Pancreas (tissue), 10 donors: ENCODE data around the gene BMP10. TPM values are rescaled to one million over a fixed set of nuclear protein-coding genes. Genes with fewer than 3 reads are reported as not detected.

ENCODE experiments used
- ATAC-seq, 4 donors: fragments of 200-7000 bp; cut with Tn5 transposase; one replicate each; pipeline versions ENCODE4 v1.8.0 to v1.9.1; 2020; ENCODE audit warnings: mild to moderate bottlenecking in 4 of 4, moderate library complexity in 4 of 4
- DNase-seq, 6 donors: peaks; one replicate each; pipeline ENCODE4 v3.0.0-alpha.2; 2020
- FAIRE-seq: peaks from 2 replicates; lab custom pipeline; 2012; peaks lifted over from hg19 to GRCh38; lab: Jason Lieb, UNC
- H3K27ac ChIP-seq, 4 donors: fragments of 200-600 bp; sonication (generic); 1 replicate in 3 of 4; 2 replicates in 1 of 4; pipeline versions ENCODE4 v1.5.0 to v1.8.0; 2020
- H3K27me3 ChIP-seq, 4 donors: fragments of 200-600 bp; one replicate each; pipeline ENCODE4 v1.8.0; 2021
- H3K36me3 ChIP-seq, 3 donors: fragments of 200-600 bp; sonication (generic) in 1 of 3; one replicate each; pipeline versions ENCODE4 v1.5.0 to v1.8.0; 2020 to 2021
- H3K4me1 ChIP-seq, 3 donors: fragments of 200-600 bp; one replicate each; pipeline ENCODE4 v1.8.0; 2021
- H3K4me3 ChIP-seq, 4 donors: fragments of 200-600 bp; sonication (generic) in 2 of 4; one replicate each; pipeline versions ENCODE4 v1.5.0 to v1.8.0; 2020 to 2021
- H3K9me3 ChIP-seq, 4 donors: fragments of 200-600 bp; one replicate each; pipeline ENCODE4 v1.8.0; 2021
- CTCF ChIP-seq, 4 donors: fragments of 200-600 bp; sonication (generic) in 3 of 4; IDR thresholded peaks; one replicate each; pipeline versions ENCODE4 v1.5.0 to v1.8.0; 2021; ENCODE audit warnings: antibody characterized with exemption in 4 of 4
- WGBS, 2 donors: extraction: QIAGEN DNeasy Blood & Tissue Kit; methylation state at CpG; one replicate each; pipeline ENCODE4 v1.1.7; 2013; 5-methylcytosine and 5-hydroxymethylcytosine counted together
- intact Hi-C, 3 donors: fragments of 100-400 bp; cut with DNase I; formaldehyde crosslinking; loops; one replicate each; pipeline versions ENCODE4 v1.11.1 to v1.14.2; 2022
- polyA plus RNA-seq, 2 donors: library from polyadenylated mRNA; stranded (reverse); fragments of 200-250 nt; gene quantifications; one replicate each; pipeline ENCODE4 v1.2.3, GENCODE V29; 2013
- total RNA-seq, 6 donors: library from RNA; stranded (reverse); fragmentation: NEBNext Ultra II Directional in 4 of 6; extraction: Animal tissue kit (Norgen Biotek cat#: 25700) in 4 of 6; gene quantifications; one replicate each; pipeline versions ENCODE4 v1.2.1 to v1.2.4, GENCODE V29; 2021 to 2023
- donor health status: healthy with polysubstance abuse.
- donor health status: DM: no; HTN: no; CAD: no; lungs with moderate emphysema.
- donor health status: DM: no; HTN: no; CAD: no.
- donor health status: control.
- donor health status: control.
- donor health status: Bipolar disorder and iron deficiency.
- donor health status: DM: yes; HTN: yes; CAD: no.
- donor health status: DM: no; HTN: no; CAD: no.
- donor health status: DM: no; HTN: no; CAD: no.
- donor health status: DM: yes; HTN: yes; CAD: no.

Gene BMP10
- total and polyA plus RNA-seq, 8 donors = not detected

- no peak for TF ChIP-seq CTCF (IDR thresholded peaks at IDR 0.05)
- Histone ChIP-seq H3K4me1 (no peaks in the 10 kb centered on the region), H3K4me3 (no peak overlapping the region), H3K27ac (no peak overlapping the region), H3K9me3 (no peaks in the 10 kb centered on the region), H3K36me3 (no peaks in the 10 kb centered on the region), H3K27me3 (no peaks in the 10 kb centered on the region)
- no peak for DNase-seq
- WGBS, 2 donors = 61 to 70% methylated on average over 3 of the region's 3 CpGs
- ATAC-seq = no peak
- intact Hi-C loops = no loop called here
- FAIRE-seq = no peak
Observed at GRCh38 chr2:68857202-68857845, 13.9 kb downstream of the BMP10 start.

GRCh38 chr2:68855550-68855949 lies 15.6 kb downstream of the BMP10 start:
- FAIRE-seq = no peak
- WGBS, 2 donors = 87 to 94% methylated on average over 3 of the region's 3 CpGs

GRCh38 chr2:68854476-68854875 lies 16.7 kb downstream of the BMP10 start:
- Histone ChIP-seq H3K27me3 (no peaks in the 10 kb centered on the region), H3K4me3 (no peak overlapping the region), H3K4me1 (no peaks in the 10 kb centered on the region), H3K27ac (no peak overlapping the region), H3K9me3 (no peaks in the 10 kb centered on the region), H3K36me3 (no peaks in the 10 kb centered on the region)
- intact Hi-C loops = no loop called here
- ATAC-seq (no peak), FAIRE-seq (no peak), DNase-seq (no peak)
- TF ChIP-seq CTCF (IDR thresholded peaks at IDR 0.05) = no peak

More at GRCh38 chr2:68855550-68855949, 15.6 kb downstream of the BMP10 start:
- intact Hi-C loops = no loop called here
- no peak for ATAC-seq
- no peak for TF ChIP-seq CTCF (IDR thresholded peaks at IDR 0.05)
- Histone ChIP-seq H3K27ac (no peak overlapping the region), H3K4me1 (no peaks in the 10 kb centered on the region), H3K27me3 (no peaks in the 10 kb centered on the region), H3K36me3 (no peaks in the 10 kb centered on the region), H3K9me3 (no peaks in the 10 kb centered on the region), H3K4me3 (no peak overlapping the region)
- DNase-seq = no peak

GRCh38 chr2:68853915-68854314 lies 17.3 kb downstream of the BMP10 start:
- ATAC-seq (no peak), DNase-seq (no peak), FAIRE-seq (no peak)
- 86 to 89% methylated on average over 4 of the region's 4 CpGs for WGBS, 2 donors
- H3K9me3 ChIP-seq = no peaks in the 10 kb centered on the region
- no peak overlapping the region for H3K27ac ChIP-seq
- intact Hi-C loops = no loop called here
- no peaks in the 10 kb centered on the region for H3K36me3 ChIP-seq
- TF ChIP-seq CTCF (IDR thresholded peaks at IDR 0.05) = no peak
- no peaks in the 10 kb centered on the region for H3K27me3 ChIP-seq
- H3K4me1 ChIP-seq = no peaks in the 10 kb centered on the region
- H3K4me3 ChIP-seq = no peak overlapping the region

GRCh38 chr2:68853035-68853434 lies 18.2 kb downstream of the BMP10 start:
- intact Hi-C loops = no loop called here
- Histone ChIP-seq H3K4me1 (no peaks in the 10 kb centered on the region), H3K4me3 (no peak overlapping the region), H3K27me3 (no peaks in the 10 kb centered on the region), H3K36me3 (no peaks in the 10 kb centered on the region), H3K27ac (no peak overlapping the region), H3K9me3 (no peaks in the 10 kb centered on the region)
- DNase-seq (no peak), FAIRE-seq (no peak), ATAC-seq (no peak)
- WGBS, 2 donors = 73 to 75% methylated on average over 2 of the region's 2 CpGs
- TF ChIP-seq CTCF (IDR thresholded peaks at IDR 0.05) = no peak
